GM23338 (cell line): Measurements from ENCODE around the gene AP5Z1.
A peak's percentile ranks its signal among the peaks of the same experiment; 100 is the strongest.

Experiments used
- EZH2 ChIP-seq: fragments of 200-600 bp; sonication (generic); IDR thresholded peaks from one replicate; pipeline ENCODE4 v1.8.0; 2017; ENCODE audit warnings: antibody characterized with exemption, mild to moderate bottlenecking, low read depth; ENCODE audit not compliant: unreplicated experiment
- EZH2phosphoT487 ChIP-seq: fragments of 200-600 bp; sonication (generic); IDR thresholded peaks from one replicate; pipeline ENCODE4 v1.8.1; 2018; ENCODE audit warnings: antibody characterized with exemption; ENCODE audit not compliant: unreplicated experiment
- POLR2AphosphoS5 ChIP-seq: IDR thresholded peaks from 2 replicates; pipeline ENCODE4 v1.6.1; 2016; ENCODE audit warnings: antibody characterized with exemption, low read depth
- TF ChIP-seq, protein P1 (sequence below), 2 experiments: fragments of 200-600 bp in 1 of 2; sonication (generic) in 1 of 2; conservative IDR thresholded peaks; 2 replicates each; pipeline versions ENCODE4 v1.5.1 to v1.6.1; 2016 to 2017; ENCODE audit warnings: antibody characterized with exemption in 2 of 2, low read depth in 2 of 2, mild to moderate bottlenecking in 2 of 2, moderate library complexity in 1 of 2

DNA sequence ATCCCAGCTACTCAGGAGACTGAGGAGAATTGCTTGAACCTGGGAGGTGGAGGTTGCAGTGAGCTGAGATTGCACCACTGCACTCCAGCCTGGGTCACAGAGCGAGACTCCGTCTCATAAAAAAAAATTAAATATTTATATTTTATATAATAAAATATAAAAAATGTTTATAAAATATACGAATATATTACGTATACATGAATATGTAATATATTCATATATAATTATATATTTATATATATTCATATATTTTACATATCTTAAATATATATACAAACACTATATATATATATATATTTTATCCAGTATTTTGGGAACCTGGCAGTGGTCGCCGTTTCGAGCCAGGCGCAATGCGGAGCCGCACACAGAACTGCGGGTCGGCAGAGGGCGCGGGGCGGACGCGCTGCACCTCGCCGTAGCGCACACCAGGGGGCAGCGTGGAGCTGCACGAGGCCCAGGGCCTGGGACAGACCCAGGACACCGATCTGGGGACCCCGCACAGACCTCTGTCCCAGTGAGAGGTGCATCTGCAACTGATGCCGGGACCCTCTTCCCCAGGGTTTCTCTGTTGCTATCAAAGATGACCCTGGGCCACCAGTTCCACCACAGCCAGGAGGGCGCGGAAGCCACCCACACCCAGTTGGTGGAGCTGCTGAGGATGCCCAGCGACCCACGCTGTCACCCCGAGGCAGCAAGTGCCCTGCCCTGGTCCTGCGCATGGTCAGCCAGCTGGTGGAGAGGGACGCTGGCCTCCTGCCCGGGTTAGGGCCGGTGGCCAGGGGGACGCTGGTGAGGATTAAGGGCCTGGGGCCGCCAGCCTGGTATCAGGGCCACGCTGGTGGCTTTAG is 22.7 kb downstream of the AP5Z1 start:
- TF ChIP-seq POLR2AphosphoS5 (no peak), EZH2phosphoT487 (no peak), EZH2 (no peak)
- TF ChIP-seq, protein P1, sequence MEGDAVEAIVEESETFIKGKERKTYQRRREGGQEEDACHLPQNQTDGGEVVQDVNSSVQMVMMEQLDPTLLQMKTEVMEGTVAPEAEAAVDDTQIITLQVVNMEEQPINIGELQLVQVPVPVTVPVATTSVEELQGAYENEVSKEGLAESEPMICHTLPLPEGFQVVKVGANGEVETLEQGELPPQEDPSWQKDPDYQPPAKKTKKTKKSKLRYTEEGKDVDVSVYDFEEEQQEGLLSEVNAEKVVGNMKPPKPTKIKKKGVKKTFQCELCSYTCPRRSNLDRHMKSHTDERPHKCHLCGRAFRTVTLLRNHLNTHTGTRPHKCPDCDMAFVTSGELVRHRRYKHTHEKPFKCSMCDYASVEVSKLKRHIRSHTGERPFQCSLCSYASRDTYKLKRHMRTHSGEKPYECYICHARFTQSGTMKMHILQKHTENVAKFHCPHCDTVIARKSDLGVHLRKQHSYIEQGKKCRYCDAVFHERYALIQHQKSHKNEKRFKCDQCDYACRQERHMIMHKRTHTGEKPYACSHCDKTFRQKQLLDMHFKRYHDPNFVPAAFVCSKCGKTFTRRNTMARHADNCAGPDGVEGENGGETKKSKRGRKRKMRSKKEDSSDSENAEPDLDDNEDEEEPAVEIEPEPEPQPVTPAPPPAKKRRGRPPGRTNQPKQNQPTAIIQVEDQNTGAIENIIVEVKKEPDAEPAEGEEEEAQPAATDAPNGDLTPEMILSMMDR (conservative IDR thresholded peaks at IDR 0.05; ENCODE audit: low read depth in 2 of 2): peak; percentile 58 to 95
